Measurements from ENCODE around the gene SNX5.

DNA sequence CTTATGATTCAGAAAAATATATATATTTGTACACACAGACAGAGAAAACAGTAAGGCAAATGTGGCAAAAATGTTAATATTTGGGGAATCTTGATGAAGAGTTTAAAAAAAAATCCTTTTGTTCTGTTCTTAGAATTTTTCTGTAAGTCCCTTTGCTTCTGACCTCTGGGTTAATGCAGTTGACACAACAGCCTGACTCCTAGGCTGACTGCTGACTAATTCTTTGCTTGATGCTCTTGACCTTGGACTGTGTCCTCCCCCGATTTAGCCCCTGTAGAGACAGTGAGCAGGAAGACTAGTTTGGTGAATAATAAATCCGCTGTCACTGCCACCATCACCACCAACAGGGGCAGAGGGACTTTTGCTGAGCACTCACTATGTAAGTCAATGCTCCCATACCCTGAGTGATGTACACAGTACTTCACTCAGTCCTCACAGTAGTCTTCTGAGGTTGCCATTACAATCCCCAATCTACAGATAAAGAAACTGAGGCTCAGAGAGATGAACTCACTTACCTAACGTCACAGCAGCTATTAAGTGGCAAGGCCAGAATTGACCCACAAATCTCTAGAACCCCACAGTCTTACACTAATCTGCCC lies 71.7 kb downstream of the SNX5 start:
- TF ChIP-seq POLR2AphosphoS5 (IDR thresholded peaks at IDR 0.05): no peak
- TF ChIP-seq, protein P1, sequence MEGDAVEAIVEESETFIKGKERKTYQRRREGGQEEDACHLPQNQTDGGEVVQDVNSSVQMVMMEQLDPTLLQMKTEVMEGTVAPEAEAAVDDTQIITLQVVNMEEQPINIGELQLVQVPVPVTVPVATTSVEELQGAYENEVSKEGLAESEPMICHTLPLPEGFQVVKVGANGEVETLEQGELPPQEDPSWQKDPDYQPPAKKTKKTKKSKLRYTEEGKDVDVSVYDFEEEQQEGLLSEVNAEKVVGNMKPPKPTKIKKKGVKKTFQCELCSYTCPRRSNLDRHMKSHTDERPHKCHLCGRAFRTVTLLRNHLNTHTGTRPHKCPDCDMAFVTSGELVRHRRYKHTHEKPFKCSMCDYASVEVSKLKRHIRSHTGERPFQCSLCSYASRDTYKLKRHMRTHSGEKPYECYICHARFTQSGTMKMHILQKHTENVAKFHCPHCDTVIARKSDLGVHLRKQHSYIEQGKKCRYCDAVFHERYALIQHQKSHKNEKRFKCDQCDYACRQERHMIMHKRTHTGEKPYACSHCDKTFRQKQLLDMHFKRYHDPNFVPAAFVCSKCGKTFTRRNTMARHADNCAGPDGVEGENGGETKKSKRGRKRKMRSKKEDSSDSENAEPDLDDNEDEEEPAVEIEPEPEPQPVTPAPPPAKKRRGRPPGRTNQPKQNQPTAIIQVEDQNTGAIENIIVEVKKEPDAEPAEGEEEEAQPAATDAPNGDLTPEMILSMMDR (IDR thresholded peaks at IDR 0.05; ENCODE audit: poor library complexity, severe bottlenecking): no peak
- TF ChIP-seq REST (IDR thresholded peaks at IDR 0.05; ENCODE audit: borderline replicate concordance): no peak
- no peak for TF ChIP-seq EZH2 (IDR thresholded peaks at IDR 0.05; ENCODE audit: borderline replicate concordance, insufficient read depth, low read length, poor library complexity, severe bottlenecking)
- no peak for TF ChIP-seq EP300 (conservative IDR thresholded peaks at IDR 0.05; ENCODE audit: poor library complexity, severe bottlenecking)
- TF ChIP-seq SMC3 (conservative IDR thresholded peaks at IDR 0.05; ENCODE audit: poor library complexity): no peak
- TF ChIP-seq RAD21 (conservative IDR thresholded peaks at IDR 0.05): no peak
- no peak for TF ChIP-seq MXI1 (conservative IDR thresholded peaks at IDR 0.05; ENCODE audit: poor library complexity, severe bottlenecking)

Measured in neural cell (in vitro differentiated cells).